ENCODE results near the gene SH3RF1. TPM values are rescaled to one million over a fixed set of nuclear protein-coding genes. Genes with fewer than 3 reads are reported as not detected.

The SH3RF1 gene
- total and polyA plus RNA-seq, 2 of the 13 experiments (the other 11 are each of a cell fraction or from before 2014, with no cell fraction given) = 3.1 to 3.2 TPM

DNA sequence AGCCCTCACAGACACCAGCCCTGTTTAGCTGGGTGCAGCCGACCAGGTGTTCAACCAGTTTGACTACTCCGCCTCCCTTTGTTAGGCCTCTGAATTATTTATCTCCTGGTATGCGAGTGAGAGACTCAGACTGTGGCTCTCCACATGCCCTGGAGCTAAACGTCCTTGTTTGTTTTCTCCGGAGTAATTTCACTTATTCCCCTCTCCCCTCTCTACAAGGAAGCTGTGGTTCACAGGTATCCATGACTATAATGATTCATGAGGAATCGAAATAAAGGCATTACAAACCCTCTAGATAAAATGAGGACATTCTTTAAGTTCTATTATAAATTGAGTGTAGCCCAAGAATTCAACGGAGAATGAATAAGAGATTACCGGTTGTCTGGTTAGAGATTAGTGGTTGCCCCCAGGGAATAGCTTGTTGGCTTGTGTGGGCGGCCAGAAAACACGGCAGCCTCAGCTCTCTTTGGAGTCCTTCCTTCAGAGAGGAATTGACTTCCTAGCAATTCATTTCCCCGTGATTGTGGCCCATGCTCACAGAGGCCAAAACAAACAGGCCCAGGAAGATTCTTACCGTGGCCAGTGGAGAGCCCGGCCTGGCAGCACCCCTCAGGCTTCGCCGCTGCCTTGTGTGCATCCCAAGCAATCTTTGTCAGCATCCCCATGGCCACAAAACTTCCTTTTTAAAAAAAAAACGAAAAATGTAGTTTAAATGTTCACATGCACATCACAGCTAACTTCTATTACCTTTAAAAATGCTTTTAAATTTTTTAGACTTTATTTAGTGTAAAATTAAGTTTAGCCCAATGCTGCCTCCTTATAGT, 200.5 kb downstream of the SH3RF1 start:
- intact Hi-C loops (cut with micrococcal nuclease; ENCODE audit: unreplicated experiment) = loop anchor here (1.0 to 5.0 kb wide), 2 partner anchors 10 to 182 kb away; no protein-coding TSS in a partner anchor
- ATAC-seq = peak; percentile 57
- Histone ChIP-seq H4K20me1 (ENCODE audit: insufficient read depth, low read length) (no peaks in the 10 kb centered on the region), H3K4me1 (ENCODE audit: insufficient read depth, low read length) (peaks cover 59% of the 10 kb centered on the region), H3K27me3 (ENCODE audit: control insufficient read depth in 1 of 2, insufficient read depth in 2 of 2, low read length in 2 of 2) (no peaks in the 10 kb centered on the region), H3K9me3 (ENCODE audit: low read length) (peaks cover 8% of the 10 kb centered on the region; the same call in 1 of the 2 replicates), H2AFZ (ENCODE audit: low read length) (peak overlapping the region; percentile 74), H3K27ac (ENCODE audit: extremely low read length, insufficient read depth, low read length) (peak overlapping the region; percentile 72), H3K36me3 (replicated peaks in 1 of 2; ENCODE audit: control insufficient read depth in 1 of 2, insufficient read depth in 2 of 2, low read length in 2 of 2) (no peaks in the 10 kb centered on the region), H3K79me2 (ENCODE audit: insufficient read depth, low read length) (no peaks in the 10 kb centered on the region), H3K4me3 (replicated peaks in 1 of 3; ENCODE audit: insufficient read depth in 1 of 3, low read depth in 2 of 3, low read length in 3 of 3) (peak overlapping the region; percentile 45 to 66 (median 51)), H3K9ac (ENCODE audit: insufficient read depth, low read depth, low read length) (peak overlapping the region; percentile 62), H3K4me2 (ENCODE audit: low read depth, low read length) (peak overlapping the region; percentile 82)
- peak; percentile 35 for DNase-seq (ENCODE audit: low spot score)
- 11% methylated on average over 16 of the region's 16 CpGs for WGBS (ENCODE audit: low lambda C conversion rate)
- ChIA-PET CTCF (ENCODE audit: low intra/inter-chr PET ratio, low total read pairs) (no interaction called here), POLR2A (interaction anchor here (0.6 to 2.2 kb wide), 9 partner anchors 8 to 200 kb away, joined by 3 to 17 read pairs (median 3); partner anchors contain the start of genes CBR4 and SH3RF1)
- in situ Hi-C loops (cut with HindIII; ENCODE audit: extremely low pct_ligation_motif_present, low pct_unique_long_range_greater_than_20kb) = no loop called here
- BruUV-seq (replicated peaks) = TSS peak; percentile 74
- FAIRE-seq = no peak
- peak; percentile 23; the same call in 1 of the 2 replicates for TF ChIP-seq POLR2G (IDR thresholded peaks at IDR 0.05; ENCODE audit: low read depth, low read length)
- TF ChIP-seq, protein P1, sequence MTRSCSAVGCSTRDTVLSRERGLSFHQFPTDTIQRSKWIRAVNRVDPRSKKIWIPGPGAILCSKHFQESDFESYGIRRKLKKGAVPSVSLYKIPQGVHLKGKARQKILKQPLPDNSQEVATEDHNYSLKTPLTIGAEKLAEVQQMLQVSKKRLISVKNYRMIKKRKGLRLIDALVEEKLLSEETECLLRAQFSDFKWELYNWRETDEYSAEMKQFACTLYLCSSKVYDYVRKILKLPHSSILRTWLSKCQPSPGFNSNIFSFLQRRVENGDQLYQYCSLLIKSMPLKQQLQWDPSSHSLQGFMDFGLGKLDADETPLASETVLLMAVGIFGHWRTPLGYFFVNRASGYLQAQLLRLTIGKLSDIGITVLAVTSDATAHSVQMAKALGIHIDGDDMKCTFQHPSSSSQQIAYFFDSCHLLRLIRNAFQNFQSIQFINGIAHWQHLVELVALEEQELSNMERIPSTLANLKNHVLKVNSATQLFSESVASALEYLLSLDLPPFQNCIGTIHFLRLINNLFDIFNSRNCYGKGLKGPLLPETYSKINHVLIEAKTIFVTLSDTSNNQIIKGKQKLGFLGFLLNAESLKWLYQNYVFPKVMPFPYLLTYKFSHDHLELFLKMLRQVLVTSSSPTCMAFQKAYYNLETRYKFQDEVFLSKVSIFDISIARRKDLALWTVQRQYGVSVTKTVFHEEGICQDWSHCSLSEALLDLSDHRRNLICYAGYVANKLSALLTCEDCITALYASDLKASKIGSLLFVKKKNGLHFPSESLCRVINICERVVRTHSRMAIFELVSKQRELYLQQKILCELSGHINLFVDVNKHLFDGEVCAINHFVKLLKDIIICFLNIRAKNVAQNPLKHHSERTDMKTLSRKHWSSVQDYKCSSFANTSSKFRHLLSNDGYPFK (CRISPR knock-in tag; IDR thresholded peaks at IDR 0.05; ENCODE audit: borderline replicate concordance) = no peak
- no peak for TF ChIP-seq ZNF451 (CRISPR knock-in tag; IDR thresholded peaks at IDR 0.05)
- peak; percentile 36; the same call in 1 of the 2 replicates for TF ChIP-seq KDM5B (CRISPR knock-in tag; IDR thresholded peaks at IDR 0.05; ENCODE audit: borderline replicate concordance)
- TF ChIP-seq ZNF230 (CRISPR knock-in tag; IDR thresholded peaks at IDR 0.05) = no peak
- 0 out of 2 replicates have a peak, but pooled peaks have one; percentile 3 for TF ChIP-seq SALL2 (CRISPR knock-in tag; IDR thresholded peaks at IDR 0.05)
- TF ChIP-seq CREB1 (IDR thresholded peaks at IDR 0.05) = no peak
- TF ChIP-seq CREB1 (CRISPR knock-in tag; IDR thresholded peaks at IDR 0.05) = peak; percentile 63
- 0 out of 2 replicates have a peak, but pooled peaks have one; percentile 31 for TF ChIP-seq ZFY (CRISPR knock-in tag; IDR thresholded peaks at IDR 0.05)
- no peak for TF ChIP-seq NFKB2 (CRISPR knock-in tag; IDR thresholded peaks at IDR 0.05; ENCODE audit: borderline replicate concordance)
- no peak for TF ChIP-seq SP2 (CRISPR knock-in tag; IDR thresholded peaks at IDR 0.05)
- no peak for TF ChIP-seq ZNF839 (CRISPR knock-in tag; IDR thresholded peaks at IDR 0.05; ENCODE audit: borderline replicate concordance)
- no peak for TF ChIP-seq ZEB1 (IDR thresholded peaks at IDR 0.05; ENCODE audit: insufficient replicate concordance, low read depth)
- TF ChIP-seq, protein P2, sequence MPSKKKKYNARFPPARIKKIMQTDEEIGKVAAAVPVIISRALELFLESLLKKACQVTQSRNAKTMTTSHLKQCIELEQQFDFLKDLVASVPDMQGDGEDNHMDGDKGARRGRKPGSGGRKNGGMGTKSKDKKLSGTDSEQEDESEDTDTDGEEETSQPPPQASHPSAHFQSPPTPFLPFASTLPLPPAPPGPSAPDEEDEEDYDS (CRISPR knock-in tag; IDR thresholded peaks at IDR 0.05) = no peak
- TF ChIP-seq, protein P3, sequence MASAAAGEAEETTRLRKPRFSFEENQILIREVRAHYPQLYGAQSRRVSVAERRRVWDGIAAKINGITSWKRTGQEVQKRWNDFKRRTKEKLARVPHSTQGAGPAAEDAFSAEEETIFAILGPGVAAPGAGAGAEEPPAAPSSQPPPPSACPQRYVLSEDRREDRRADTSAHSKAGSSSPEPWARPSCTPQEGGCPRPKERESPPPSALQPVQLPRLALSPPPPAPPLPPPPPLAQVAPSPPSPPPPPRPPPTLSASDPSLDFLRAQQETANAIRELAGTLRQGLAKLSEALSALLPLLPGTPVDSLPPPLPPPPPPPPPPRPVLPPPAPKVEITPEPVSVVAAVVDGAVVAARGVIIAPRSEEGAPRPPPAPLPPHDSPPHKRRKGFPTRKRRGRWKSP (CRISPR knock-in tag; IDR thresholded peaks at IDR 0.05) = 0 out of 2 replicates have a peak, but pooled peaks have one; percentile 54
- 0 out of 2 replicates have a peak, but pooled peaks have one; percentile 8 for TF ChIP-seq ZNF12 (CRISPR knock-in tag; IDR thresholded peaks at IDR 0.05)
- TF ChIP-seq SOX13 (IDR thresholded peaks at IDR 0.05) = no peak
- peak in 1 of 2 experiments; percentile 57; a peak in 2 of 4 replicates for TF ChIP-seq SOX13 (CRISPR knock-in tag; conservative IDR thresholded peaks at IDR 0.05 in 1 of 2, IDR thresholded peaks at IDR 0.05 in 1 of 2)
- TF ChIP-seq ZSCAN30 (CRISPR knock-in tag; IDR thresholded peaks at IDR 0.05) = no peak
- TF ChIP-seq ZNF761 (CRISPR knock-in tag; conservative IDR thresholded peaks at IDR 0.05) = no peak

All from HepG2 (cell line).